NB4 (cell line): ENCODE results near the gene SLCO3A1.

ENCODE experiments used
- DNase-seq: peaks from one replicate; pipeline ENCODE4 v3.0.0; 2010; ENCODE audit warnings: low read depth
- H3K4me3 ChIP-seq: one replicate; pipeline ENCODE4 v1.5.1; 2011; ENCODE audit warnings: mild to moderate bottlenecking, low read depth, low read length, moderate library complexity
- MAX ChIP-seq: IDR thresholded peaks from 2 replicates; pipeline ENCODE4 v1.6.1; 2011; ENCODE audit warnings: low read depth, low read length
- MYC ChIP-seq: IDR thresholded peaks from 2 replicates; pipeline ENCODE4 v1.6.1; 2011; ENCODE audit warnings: low read depth, low read length
- POLR2A ChIP-seq: IDR thresholded peaks from 2 replicates; pipeline ENCODE4 v1.6.1; 2011; ENCODE audit warnings: mild to moderate bottlenecking; ENCODE audit not compliant: insufficient read length; ENCODE audit errors: extremely low read depth
- TF ChIP-seq, protein P1 (sequence below): IDR thresholded peaks from one replicate; pipeline ENCODE4 v1.5.1; 2012; ENCODE audit warnings: low read depth, low read length

SLCO3A1 gene

GRCh38 chr15:91845720-91846119 is 7.8 kb upstream of the SLCO3A1 start:
- H3K4me3 ChIP-seq: no peak overlapping the region
- TF ChIP-seq POLR2A: no peak
- no peak for TF ChIP-seq MAX
- TF ChIP-seq, protein P1, sequence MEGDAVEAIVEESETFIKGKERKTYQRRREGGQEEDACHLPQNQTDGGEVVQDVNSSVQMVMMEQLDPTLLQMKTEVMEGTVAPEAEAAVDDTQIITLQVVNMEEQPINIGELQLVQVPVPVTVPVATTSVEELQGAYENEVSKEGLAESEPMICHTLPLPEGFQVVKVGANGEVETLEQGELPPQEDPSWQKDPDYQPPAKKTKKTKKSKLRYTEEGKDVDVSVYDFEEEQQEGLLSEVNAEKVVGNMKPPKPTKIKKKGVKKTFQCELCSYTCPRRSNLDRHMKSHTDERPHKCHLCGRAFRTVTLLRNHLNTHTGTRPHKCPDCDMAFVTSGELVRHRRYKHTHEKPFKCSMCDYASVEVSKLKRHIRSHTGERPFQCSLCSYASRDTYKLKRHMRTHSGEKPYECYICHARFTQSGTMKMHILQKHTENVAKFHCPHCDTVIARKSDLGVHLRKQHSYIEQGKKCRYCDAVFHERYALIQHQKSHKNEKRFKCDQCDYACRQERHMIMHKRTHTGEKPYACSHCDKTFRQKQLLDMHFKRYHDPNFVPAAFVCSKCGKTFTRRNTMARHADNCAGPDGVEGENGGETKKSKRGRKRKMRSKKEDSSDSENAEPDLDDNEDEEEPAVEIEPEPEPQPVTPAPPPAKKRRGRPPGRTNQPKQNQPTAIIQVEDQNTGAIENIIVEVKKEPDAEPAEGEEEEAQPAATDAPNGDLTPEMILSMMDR: no peak
- no peak for TF ChIP-seq MYC
- DNase-seq: no peak

DNA sequence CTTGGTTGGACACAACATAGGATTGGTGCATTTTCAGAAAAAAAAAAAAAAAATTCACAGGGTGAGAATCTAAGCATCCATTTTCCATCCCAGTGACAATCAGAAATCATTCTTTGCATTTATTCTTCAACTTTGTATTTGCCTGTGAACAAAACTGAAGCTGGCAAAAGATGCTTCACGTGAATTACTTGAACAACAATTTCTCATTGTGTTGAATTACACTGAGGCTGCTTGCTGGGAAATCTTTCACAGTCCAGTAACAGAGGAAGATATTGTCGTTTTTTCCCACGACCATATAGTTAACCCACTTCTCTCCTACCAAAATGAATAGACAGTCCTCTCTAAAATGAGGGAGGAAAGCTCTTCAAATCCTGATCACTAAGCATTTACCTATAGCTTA is 4.3 kb upstream of the SLCO3A1 start:
- DNase-seq: no peak
- no peak for TF ChIP-seq MYC
- no peak for TF ChIP-seq MAX
- TF ChIP-seq, protein P1: no peak
- H3K4me3 ChIP-seq: no peak overlapping the region

GRCh38 chr15:91849749-91850161 is 3.8 kb upstream of the SLCO3A1 start:
- no peak for TF ChIP-seq MAX
- TF ChIP-seq, protein P1: peak; percentile 68
- H3K4me3 ChIP-seq: no peak overlapping the region
- DNase-seq: peak; percentile 76

DNA sequence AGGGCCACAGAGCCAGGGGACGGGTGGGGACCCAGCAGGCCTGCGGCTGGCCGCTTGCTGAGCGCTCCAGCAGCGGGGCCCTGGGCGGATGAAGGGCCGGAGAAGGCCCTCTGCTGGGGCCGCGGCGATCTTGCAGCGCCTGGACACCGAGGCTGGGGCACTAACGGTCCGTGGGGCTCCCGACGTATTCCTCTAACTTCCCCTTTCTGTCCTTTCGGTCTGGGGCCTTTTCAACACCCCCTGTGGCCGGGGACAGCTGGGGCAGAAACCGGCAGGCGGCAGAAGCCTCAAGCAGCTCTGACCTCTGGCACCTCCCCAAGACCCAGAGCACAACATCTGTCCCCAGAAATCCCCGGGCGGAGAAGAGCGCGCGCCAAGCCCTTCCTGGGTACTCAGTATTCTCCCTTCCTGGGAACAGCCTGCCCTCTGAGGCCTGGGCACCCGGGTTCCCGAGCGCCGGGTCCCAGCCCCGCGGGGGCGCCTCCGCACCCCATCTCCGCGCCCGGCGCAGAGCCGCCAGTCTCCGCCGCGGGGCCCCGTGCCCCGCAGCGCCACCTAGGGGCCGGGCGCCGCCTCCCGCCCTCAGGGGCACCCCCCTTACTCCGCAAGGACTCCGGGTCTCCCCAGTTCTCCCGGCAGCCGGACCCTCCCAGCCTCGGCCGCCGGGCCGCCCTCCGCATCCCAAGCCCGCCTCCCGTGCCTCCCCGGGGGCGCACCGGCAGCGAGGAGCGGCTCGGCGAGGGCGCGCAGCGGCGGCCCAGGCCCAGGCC is 582 bp upstream of the SLCO3A1 start:
- TF ChIP-seq POLR2A (peak; percentile 56), MYC (no peak), MAX (peak; percentile 35; the same call in 1 of the 2 replicates)
- TF ChIP-seq, protein P1: peak; percentile 55
- DNase-seq: peak; percentile 94
- H3K4me3 ChIP-seq: peak overlapping the region; percentile 67

GRCh38 chr15:91853948-91854638 is 585 bp downstream of the SLCO3A1 start:
- H3K4me3 ChIP-seq: peak overlapping the region; percentile 53
- no peak for TF ChIP-seq MAX
- TF ChIP-seq MYC: no peak
- no peak for TF ChIP-seq POLR2A
- TF ChIP-seq, protein P1: no peak
- peak; percentile 58 for DNase-seq
